HEK293 (cell line): Measurements from ENCODE around the gene FNDC11.

Experiments
- CTCF ChIA-PET: fragments of 350-600 bp; formaldehyde crosslinking; extraction: SDS; loops from one replicate; lab custom pipeline; 2021; ENCODE audit warnings: antibody characterized with exemption; lab: Yijun Ruan, JAX
- POLR2A ChIA-PET: fragments of 300-600 bp; formaldehyde crosslinking; extraction: SDS; loops from one replicate; lab custom pipeline; 2020; ENCODE audit warnings: antibody characterized with exemption, inconsistent platforms; lab: Yijun Ruan, JAX
- H3K27ac ChIP-seq: fragments of 200-500 bp; sonication (Bioruptor generic); 2 replicates; pipeline ENCODE4 v1.5.1; 2014; ENCODE audit warnings: low read depth, low read length, control low read depth, inconsistent platforms; ENCODE audit errors: extremely low read depth
- H3K36me3 ChIP-seq, 2 experiments: fragments of 200-500 bp in 1 of 2; sonication (Bioruptor generic) in 1 of 2; 1 replicate in 1 of 2; 2 replicates in 1 of 2; pipeline ENCODE4 v1.5.1; 2014 to 2017; ENCODE audit warnings: inconsistent platforms in 2 of 2, low read length in 2 of 2; ENCODE audit not compliant: control insufficient read depth in 2 of 2, insufficient read depth in 1 of 2
- H3K4me1 ChIP-seq: fragments of 200-500 bp; sonication (Bioruptor generic); 2 replicates; pipeline ENCODE4 v1.5.1; 2014; ENCODE audit warnings: mild to moderate bottlenecking, low read length, inconsistent platforms; ENCODE audit not compliant: control insufficient read depth, insufficient read depth
- H3K4me3 ChIP-seq: 2 replicates; pipeline ENCODE4 v1.5.1; 2011; ENCODE audit warnings: low read depth, mild to moderate bottlenecking, control low read depth, low read length, moderate library complexity
- H3K9me3 ChIP-seq: fragments of 200-500 bp; sonication (Bioruptor generic); 2 replicates; pipeline ENCODE4 v1.5.1; 2014; ENCODE audit warnings: low read depth, low read length, inconsistent platforms; ENCODE audit not compliant: control insufficient read depth, insufficient read depth
- GFI1B ChIP-seq: fragments of 450-650 bp; formaldehyde crosslinking; IDR thresholded peaks from 2 replicates; pipeline ENCODE4 v1.5.1; 2016; ENCODE audit warnings: missing biosample characterization, missing genetic modification characterization
- GLIS2 ChIP-seq: fragments of 450-650 bp; formaldehyde crosslinking; IDR thresholded peaks from 2 replicates; pipeline ENCODE4 v1.5.1; 2016; ENCODE audit warnings: missing biosample characterization, missing genetic modification characterization
- KLF16 ChIP-seq: fragments of 450-650 bp; formaldehyde crosslinking; IDR thresholded peaks from 2 replicates; pipeline ENCODE4 v1.5.1; 2017; ENCODE audit warnings: missing biosample characterization, missing genetic modification characterization
- KLF8 ChIP-seq: fragments of 450-650 bp; formaldehyde crosslinking; IDR thresholded peaks from 2 replicates; pipeline ENCODE4 v1.5.1; 2016; ENCODE audit warnings: missing biosample characterization, missing genetic modification characterization
- OSR2 ChIP-seq: fragments of 450-650 bp; formaldehyde crosslinking; IDR thresholded peaks from 2 replicates; pipeline ENCODE4 v1.5.1; 2016; ENCODE audit warnings: missing biosample characterization, missing genetic modification characterization
- PRDM1 ChIP-seq: fragments of 450-650 bp; formaldehyde crosslinking; IDR thresholded peaks from 2 replicates; pipeline ENCODE4; 2016; ENCODE audit warnings: missing biosample characterization, missing genetic modification characterization
- SP3 ChIP-seq: fragments of 450-650 bp; formaldehyde crosslinking; IDR thresholded peaks from 2 replicates; pipeline ENCODE4 v1.5.1; 2016; ENCODE audit warnings: missing biosample characterization, missing genetic modification characterization
- YY2 ChIP-seq: fragments of 450-650 bp; formaldehyde crosslinking; IDR thresholded peaks from 2 replicates; pipeline ENCODE4 v1.5.1; 2016; ENCODE audit warnings: missing biosample characterization, missing genetic modification characterization
- ZBTB21 ChIP-seq: fragments of 450-650 bp; formaldehyde crosslinking; IDR thresholded peaks from 2 replicates; pipeline ENCODE4 v1.5.1; 2017; ENCODE audit warnings: missing biosample characterization, missing genetic modification characterization
- ZBTB49 ChIP-seq: fragments of 450-650 bp; formaldehyde crosslinking; IDR thresholded peaks from 2 replicates; pipeline ENCODE4 v1.5.1; 2016; ENCODE audit warnings: missing biosample characterization, missing genetic modification characterization, low read depth
- ZFP69B ChIP-seq: fragments of 450-650 bp; formaldehyde crosslinking; IDR thresholded peaks from 2 replicates; pipeline ENCODE4 v1.5.1; 2016; ENCODE audit warnings: missing biosample characterization, missing genetic modification characterization
- ZNF10 ChIP-seq: fragments of 450-650 bp; formaldehyde crosslinking; IDR thresholded peaks from 2 replicates; pipeline ENCODE4 v1.5.1; 2017; ENCODE audit warnings: missing biosample characterization, missing genetic modification characterization
- ZNF146 ChIP-seq: fragments of 450-650 bp; formaldehyde crosslinking; IDR thresholded peaks from 2 replicates; pipeline ENCODE4 v1.5.1; 2016; ENCODE audit warnings: missing biosample characterization, missing genetic modification characterization
- ZNF174 ChIP-seq: fragments of 450-650 bp; formaldehyde crosslinking; IDR thresholded peaks from 2 replicates; pipeline ENCODE4 v1.5.0; 2017; ENCODE audit warnings: missing biosample characterization, mild to moderate bottlenecking, missing genetic modification characterization
- ZNF19 ChIP-seq: fragments of 450-650 bp; formaldehyde crosslinking; IDR thresholded peaks from 2 replicates; pipeline ENCODE4; 2016; ENCODE audit warnings: missing biosample characterization, missing genetic modification characterization, low read depth
- ZNF211 ChIP-seq: fragments of 450-650 bp; formaldehyde crosslinking; IDR thresholded peaks from 2 replicates; pipeline ENCODE4 v1.5.1; 2016; ENCODE audit warnings: low read depth, missing biosample characterization, missing genetic modification characterization
- ZNF223 ChIP-seq: fragments of 450-650 bp; formaldehyde crosslinking; IDR thresholded peaks from 2 replicates; pipeline ENCODE4 v1.5.1; 2016; ENCODE audit warnings: missing biosample characterization, missing genetic modification characterization
- ZNF280D ChIP-seq: fragments of 450-650 bp; formaldehyde crosslinking; IDR thresholded peaks from 2 replicates; pipeline ENCODE4 v1.5.1; 2016; ENCODE audit warnings: missing biosample characterization, missing genetic modification characterization
- ZNF391 ChIP-seq: fragments of 450-650 bp; formaldehyde crosslinking; IDR thresholded peaks from 2 replicates; pipeline ENCODE4 v1.5.1; 2016; ENCODE audit warnings: low read depth, missing biosample characterization, missing genetic modification characterization, borderline replicate concordance
- ZNF404 ChIP-seq: fragments of 450-650 bp; formaldehyde crosslinking; IDR thresholded peaks from 2 replicates; pipeline ENCODE4 v1.5.1; 2017; ENCODE audit warnings: missing biosample characterization, missing genetic modification characterization
- ZNF549 ChIP-seq: fragments of 450-650 bp; IDR thresholded peaks from 2 replicates; pipeline ENCODE4 v1.5.1; 2018; ENCODE audit warnings: missing biosample characterization, missing genetic modification characterization, mild to moderate bottlenecking, inconsistent platforms, moderate library complexity
- ZNF596 ChIP-seq: fragments of 450-650 bp; IDR thresholded peaks from 2 replicates; pipeline ENCODE4 v1.5.0; 2018; ENCODE audit warnings: missing biosample characterization, mild to moderate bottlenecking, missing genetic modification characterization, moderate library complexity
- ZNF701 ChIP-seq: fragments of 450-650 bp; formaldehyde crosslinking; IDR thresholded peaks from 2 replicates; pipeline ENCODE4 v1.5.1; 2016; ENCODE audit warnings: missing biosample characterization, missing genetic modification characterization
- ZNF792 ChIP-seq: fragments of 450-650 bp; formaldehyde crosslinking; IDR thresholded peaks from 2 replicates; pipeline ENCODE4 v1.5.1; 2016; ENCODE audit warnings: missing biosample characterization, missing genetic modification characterization
- ZXDB ChIP-seq: fragments of 450-650 bp; formaldehyde crosslinking; IDR thresholded peaks from 2 replicates; pipeline ENCODE4 v1.5.1; 2016; ENCODE audit warnings: missing biosample characterization, missing genetic modification characterization
- TF ChIP-seq, protein P1 (sequence below): fragments of 450-650 bp; formaldehyde crosslinking; IDR thresholded peaks from 2 replicates; pipeline ENCODE4 v1.5.1; 2016; ENCODE audit warnings: missing biosample characterization, missing genetic modification characterization, low read depth
- TF ChIP-seq, protein P2 (sequence below): fragments of 450-650 bp; formaldehyde crosslinking; conservative IDR thresholded peaks from 2 replicates; pipeline ENCODE4 v1.5.1; 2016; ENCODE audit warnings: low read depth, missing biosample characterization, missing genetic modification characterization

The FNDC11 gene

GRCh38 chr20:63520934-63521601 is 32.9 kb upstream of the FNDC11 start:
- peaks cover 0 to 24% of the 10 kb centered on the region in 2 experiments; a peak in 1 of 3 replicates for H3K36me3 ChIP-seq
- H3K9me3 ChIP-seq, result no peaks in the 10 kb centered on the region
- H3K4me1 ChIP-seq, result no peaks in the 10 kb centered on the region
- ChIA-PET POLR2A (interaction anchor here (0.6 to 2.4 kb wide), 11 partner anchors 8 to 344 kb away, joined by 3 to 12 read pairs (median 5); partner anchors contain the start of genes HELZ2, PTK6 and TPD52L2), CTCF (interaction anchor here (0.6 to 1.8 kb wide), 3 partner anchors 13 to 302 kb away, joined by 3 to 9 read pairs (median 3); no protein-coding TSS in a partner anchor)
- H3K27ac ChIP-seq, result peak overlapping the region; percentile 42; the same call in 1 of the 2 replicates
- peak overlapping the region; percentile 71 for H3K4me3 ChIP-seq
- no peak for TF ChIP-seq ZBTB49
- TF ChIP-seq ZNF280D (tag by site-specific recombination), result no peak
- TF ChIP-seq ZFP69B (tag by site-specific recombination), result no peak
- no peak for TF ChIP-seq ZNF19
- no peak for TF ChIP-seq ZNF146 (tag by site-specific recombination)
- no peak for TF ChIP-seq ZNF10 (tag by site-specific recombination)
- TF ChIP-seq ZNF174 (tag by site-specific recombination), result no peak
- no peak for TF ChIP-seq ZNF792 (tag by site-specific recombination)
- 0 out of 2 replicates have a peak, but pooled peaks have one; percentile 27 for TF ChIP-seq KLF16 (tag by site-specific recombination)
- no peak for TF ChIP-seq ZBTB21
- TF ChIP-seq ZNF223 (tag by site-specific recombination), result no peak
- TF ChIP-seq, protein P1, sequence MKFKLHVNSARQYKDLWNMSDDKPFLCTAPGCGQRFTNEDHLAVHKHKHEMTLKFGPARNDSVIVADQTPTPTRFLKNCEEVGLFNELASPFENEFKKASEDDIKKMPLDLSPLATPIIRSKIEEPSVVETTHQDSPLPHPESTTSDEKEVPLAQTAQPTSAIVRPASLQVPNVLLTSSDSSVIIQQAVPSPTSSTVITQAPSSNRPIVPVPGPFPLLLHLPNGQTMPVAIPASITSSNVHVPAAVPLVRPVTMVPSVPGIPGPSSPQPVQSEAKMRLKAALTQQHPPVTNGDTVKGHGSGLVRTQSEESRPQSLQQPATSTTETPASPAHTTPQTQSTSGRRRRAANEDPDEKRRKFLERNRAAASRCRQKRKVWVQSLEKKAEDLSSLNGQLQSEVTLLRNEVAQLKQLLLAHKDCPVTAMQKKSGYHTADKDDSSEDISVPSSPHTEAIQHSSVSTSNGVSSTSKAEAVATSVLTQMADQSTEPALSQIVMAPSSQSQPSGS (tag by site-specific recombination), result no peak
- TF ChIP-seq SP3 (tag by site-specific recombination), result no peak; the same call in 1 of the 2 replicates
- peak; percentile 42; the same call in 1 of the 2 replicates for TF ChIP-seq YY2 (tag by site-specific recombination)
- TF ChIP-seq ZNF549 (tag by site-specific recombination), result no peak
- TF ChIP-seq ZXDB (tag by site-specific recombination), result peak; percentile 49; the same call in 1 of the 2 replicates
- TF ChIP-seq ZNF596 (tag by site-specific recombination), result no peak
- no peak for TF ChIP-seq ZNF404
- TF ChIP-seq ZNF391, result no peak
- TF ChIP-seq PRDM1 (tag by site-specific recombination), result no peak
- peak; percentile 85 for TF ChIP-seq GLIS2 (tag by site-specific recombination)
- no peak for TF ChIP-seq ZNF211 (tag by site-specific recombination)
- no peak for TF ChIP-seq ZNF701 (tag by site-specific recombination)
- no peak for TF ChIP-seq GFI1B (tag by site-specific recombination)
- TF ChIP-seq KLF8 (tag by site-specific recombination), result peak; percentile 24; the same call in 1 of the 2 replicates
- no peak for TF ChIP-seq OSR2 (tag by site-specific recombination)
- TF ChIP-seq, protein P2, sequence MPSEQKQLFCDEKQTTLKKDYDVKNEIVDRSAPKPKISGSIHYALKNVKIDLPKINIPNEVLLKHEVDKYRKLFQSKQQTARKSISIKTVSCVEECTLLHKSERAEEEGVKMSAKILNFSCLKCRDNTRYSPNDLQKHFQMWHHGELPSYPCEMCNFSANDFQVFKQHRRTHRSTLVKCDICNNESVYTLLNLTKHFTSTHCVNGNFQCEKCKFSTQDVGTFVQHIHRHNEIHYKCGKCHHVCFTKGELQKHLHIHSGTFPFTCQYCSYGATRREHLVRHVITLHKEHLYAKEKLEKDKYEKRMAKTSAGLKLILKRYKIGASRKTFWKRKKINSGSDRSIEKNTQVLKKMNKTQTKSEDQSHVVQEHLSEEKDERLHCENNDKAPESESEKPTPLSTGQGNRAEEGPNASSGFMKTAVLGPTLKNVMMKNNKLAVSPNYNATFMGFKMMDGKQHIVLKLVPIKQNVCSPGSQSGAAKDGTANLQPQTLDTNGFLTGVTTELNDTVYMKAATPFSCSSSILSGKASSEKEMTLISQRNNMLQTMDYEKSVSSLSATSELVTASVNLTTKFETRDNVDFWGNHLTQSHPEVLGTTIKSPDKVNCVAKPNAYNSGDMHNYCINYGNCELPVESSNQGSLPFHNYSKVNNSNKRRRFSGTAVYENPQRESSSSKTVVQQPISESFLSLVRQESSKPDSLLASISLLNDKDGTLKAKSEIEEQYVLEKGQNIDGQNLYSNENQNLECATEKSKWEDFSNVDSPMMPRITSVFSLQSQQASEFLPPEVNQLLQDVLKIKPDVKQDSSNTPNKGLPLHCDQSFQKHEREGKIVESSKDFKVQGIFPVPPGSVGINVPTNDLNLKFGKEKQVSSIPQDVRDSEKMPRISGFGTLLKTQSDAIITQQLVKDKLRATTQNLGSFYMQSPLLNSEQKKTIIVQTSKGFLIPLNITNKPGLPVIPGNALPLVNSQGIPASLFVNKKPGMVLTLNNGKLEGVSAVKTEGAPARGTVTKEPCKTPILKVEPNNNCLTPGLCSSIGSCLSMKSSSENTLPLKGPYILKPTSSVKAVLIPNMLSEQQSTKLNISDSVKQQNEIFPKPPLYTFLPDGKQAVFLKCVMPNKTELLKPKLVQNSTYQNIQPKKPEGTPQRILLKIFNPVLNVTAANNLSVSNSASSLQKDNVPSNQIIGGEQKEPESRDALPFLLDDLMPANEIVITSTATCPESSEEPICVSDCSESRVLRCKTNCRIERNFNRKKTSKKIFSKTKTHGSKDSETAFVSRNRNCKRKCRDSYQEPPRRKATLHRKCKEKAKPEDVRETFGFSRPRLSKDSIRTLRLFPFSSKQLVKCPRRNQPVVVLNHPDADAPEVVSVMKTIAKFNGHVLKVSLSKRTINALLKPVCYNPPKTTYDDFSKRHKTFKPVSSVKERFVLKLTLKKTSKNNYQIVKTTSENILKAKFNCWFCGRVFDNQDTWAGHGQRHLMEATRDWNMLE (tag by site-specific recombination), result no peak
